ENCODE results near the gene KCNC3.
"Not testable (repeated sequence)": the region's sequence is repeated elsewhere in the genome, so short reads cannot be mapped to it uniquely, and the experiment has no call there.

The KCNC3 gene

DNA sequence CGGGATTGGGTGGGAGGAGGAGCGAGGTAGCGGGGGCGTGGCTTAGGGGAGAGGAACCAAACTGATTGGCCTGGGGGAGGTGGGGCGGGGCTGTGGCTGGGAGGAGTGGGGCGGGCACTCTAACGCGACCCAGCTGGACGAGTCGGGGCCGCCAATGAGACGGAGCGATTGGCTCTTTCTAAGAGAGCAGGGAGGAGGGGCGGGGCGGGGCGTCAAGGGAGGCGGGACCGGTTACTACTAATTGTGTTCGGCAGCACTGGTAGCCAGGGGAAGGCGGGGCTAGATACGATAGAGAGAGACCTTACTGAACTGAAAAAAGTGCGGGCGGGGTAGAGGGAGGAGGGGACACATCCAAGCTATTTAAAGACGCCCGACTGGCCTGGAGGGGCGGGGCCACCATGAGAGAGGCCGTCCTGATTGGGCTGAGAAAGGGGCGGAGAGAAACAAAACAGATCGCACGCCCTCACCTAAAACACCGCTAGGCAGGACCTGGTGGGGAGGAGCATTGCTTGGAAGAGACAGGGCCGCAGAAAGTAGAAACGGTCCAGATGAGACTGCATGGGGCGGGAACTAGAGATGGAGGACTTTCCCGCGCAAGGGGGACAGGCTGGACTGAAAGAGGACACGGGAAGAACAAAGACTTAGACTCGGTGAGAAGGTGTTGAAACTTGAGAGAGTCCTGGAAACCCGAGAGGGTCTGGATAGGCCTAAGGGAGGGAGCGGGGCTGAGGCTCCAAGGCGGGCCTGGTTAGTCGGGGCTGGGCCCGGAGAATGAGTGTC, at the start of gene KCNC3:
KCNC3 (minus strand) TSS at position 232 of the 780 bp plus-strand sequence. CDS start 295 bp downstream, outside the sequence.
- peak; percentile 94 for DNase-seq

DNA sequence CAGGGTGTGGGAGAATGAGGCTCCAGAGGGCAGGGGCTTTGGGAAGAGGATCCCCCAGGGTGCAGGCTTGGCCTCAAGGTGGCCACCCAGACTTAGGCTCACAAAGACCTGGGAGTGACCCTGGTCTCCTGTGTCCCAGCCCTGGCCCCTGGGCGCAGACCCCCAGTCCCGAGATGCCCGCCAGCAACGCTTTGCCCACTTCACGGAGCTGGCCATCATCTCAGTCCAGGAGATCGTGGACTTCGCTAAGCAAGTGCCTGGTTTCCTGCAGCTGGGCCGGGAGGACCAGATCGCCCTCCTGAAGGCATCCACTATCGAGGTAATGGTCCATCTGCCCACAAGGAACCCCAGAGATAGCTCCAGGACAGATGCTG, 49.7 kb upstream of the KCNC3 start:
- DNase-seq = no peak

DNA sequence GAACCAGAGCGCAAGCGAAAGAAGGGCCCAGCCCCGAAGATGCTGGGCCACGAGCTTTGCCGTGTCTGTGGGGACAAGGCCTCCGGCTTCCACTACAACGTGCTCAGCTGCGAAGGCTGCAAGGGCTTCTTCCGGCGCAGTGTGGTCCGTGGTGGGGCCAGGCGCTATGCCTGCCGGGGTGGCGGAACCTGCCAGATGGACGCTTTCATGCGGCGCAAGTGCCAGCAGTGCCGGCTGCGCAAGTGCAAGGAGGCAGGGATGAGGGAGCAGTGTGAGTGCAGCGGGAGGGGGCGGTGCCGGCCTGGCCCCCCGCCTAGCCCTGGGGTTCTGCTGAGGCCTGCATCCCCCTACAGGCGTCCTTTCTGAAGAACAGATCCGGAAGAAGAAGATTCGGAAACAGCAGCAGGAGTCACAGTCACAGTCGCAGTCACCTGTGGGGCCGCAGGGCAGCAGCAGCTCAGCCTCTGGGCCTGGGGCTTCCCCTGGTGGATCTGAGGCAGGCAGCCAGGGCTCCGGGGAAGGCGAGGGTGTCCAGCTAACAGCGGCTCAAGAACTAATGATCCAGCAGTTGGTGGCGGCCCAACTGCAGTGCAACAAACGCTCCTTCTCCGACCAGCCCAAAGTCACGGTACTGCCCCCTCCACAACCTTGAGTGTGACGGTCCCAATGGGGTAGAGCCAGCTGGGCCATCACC, 49.1 kb upstream of the KCNC3 start:
- DNase-seq = no peak

DNA sequence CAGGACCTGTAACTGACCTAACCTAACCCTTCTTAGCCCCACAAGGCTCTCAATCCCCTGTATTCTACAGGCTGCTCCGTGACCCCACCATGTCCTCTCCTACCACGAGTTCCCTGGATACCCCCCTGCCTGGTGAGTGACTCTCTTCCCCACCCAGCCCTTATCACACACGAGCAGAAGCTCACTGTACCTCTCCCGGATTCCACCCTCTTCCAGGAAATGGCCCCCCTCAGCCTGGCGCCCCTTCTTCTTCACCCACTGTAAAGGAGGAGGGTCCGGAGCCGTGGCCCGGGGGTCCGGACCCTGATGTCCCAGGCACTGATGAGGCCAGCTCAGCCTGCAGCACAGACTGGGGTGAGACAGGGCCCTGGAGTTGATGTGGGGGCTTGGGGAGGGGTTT, 48.3 kb upstream of the KCNC3 start:
- no peak for DNase-seq

DNA sequence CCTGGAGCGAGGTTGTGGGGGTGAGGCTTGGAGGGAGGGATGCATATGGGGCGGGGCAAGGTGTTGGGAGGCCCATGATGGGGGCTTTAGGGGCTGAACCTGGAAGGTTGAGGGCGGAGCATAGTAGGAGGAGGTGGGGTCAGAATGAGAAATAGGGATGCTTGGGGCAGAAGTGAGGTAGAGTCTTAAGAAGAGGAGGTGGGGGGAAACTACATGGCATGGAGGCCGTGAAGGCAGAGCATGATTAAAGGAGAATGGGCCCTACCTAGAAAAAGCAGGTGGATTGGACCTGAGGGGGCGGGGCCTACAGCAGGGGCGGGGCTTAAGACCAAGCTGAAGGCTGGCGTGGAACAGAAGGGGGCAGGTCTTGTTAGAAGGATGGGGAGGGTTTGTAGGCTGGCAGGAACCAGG, 47.9 kb upstream of the KCNC3 start:
- DNase-seq = peak; percentile 75

DNA sequence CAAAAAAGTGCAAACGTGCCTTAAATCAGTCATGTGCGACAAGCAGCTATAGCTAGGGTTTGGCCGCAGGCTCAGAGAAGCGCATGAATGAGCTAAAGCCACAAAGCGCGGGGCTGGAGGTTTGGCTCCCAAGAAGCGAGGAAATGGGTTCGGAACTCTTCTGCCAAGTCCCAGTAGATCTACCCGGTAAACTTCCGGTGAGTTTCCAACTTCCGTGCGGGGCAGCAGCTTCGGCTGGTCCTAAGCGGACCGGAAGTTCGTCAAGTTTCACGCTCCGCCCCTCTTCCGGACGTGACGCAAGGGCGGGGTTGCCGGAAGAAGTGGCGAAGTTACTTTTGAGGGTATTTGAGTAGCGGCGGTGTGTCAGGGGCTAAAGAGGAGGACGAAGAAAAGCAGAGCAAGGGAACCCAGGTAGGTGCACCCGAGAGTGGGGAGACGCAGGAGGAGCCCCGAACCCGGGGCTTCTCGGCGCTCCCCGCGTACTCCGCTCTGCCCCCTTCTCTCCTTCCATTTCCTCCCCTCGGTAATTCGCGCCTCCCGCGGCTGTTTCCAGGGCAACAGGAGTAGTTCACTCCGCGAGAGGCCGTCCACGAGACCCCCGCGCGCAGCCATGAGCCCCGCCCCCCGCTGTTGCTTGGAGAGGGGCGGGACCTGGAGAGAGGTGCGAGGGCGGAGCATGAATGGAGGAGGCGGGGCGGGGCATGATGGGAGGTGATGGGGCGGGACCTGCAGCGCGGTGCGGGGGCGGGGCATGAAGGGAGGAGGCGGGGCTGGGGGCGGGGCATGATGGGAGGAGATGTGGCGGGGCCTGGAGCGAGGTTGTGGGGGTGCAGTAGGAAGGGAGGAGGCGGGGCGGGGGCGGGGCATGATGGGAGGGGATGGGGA, 47.2 kb upstream of the KCNC3 start, which contains the start of gene NR1H2:
NR1H2 (plus strand) TSS at position 292 of the 885 bp plus-strand sequence. CDS start 1,149 bp downstream, outside the sequence.
- peak; percentile 97 for DNase-seq

DNA sequence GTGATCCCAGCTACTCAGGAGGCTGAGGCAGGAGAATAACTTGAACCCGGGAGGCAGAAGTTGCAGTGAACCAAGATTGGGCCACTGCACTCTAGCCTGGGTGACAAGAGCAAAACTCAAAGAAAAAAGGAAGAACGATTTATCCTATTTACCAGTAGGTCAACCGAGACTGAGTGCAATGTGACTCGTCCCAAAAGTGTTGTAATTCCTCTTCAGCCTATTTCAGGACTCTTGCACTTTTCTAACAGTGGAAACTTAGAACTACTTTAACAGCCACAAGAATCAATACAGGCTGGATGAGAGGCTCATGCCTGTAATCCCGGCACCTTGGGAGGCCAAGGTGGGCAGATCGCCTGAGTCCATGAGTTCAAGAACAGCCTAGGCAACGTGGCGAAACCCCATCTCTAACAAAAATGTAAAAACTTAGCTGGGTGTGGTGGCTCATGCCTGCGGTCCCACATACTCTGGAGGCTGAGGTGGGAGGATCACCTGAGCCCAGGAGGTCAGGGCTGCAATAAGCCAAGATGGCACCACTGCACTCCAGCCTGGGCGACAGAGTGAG, 42.8 kb upstream of the KCNC3 start:
- no peak for DNase-seq

DNA sequence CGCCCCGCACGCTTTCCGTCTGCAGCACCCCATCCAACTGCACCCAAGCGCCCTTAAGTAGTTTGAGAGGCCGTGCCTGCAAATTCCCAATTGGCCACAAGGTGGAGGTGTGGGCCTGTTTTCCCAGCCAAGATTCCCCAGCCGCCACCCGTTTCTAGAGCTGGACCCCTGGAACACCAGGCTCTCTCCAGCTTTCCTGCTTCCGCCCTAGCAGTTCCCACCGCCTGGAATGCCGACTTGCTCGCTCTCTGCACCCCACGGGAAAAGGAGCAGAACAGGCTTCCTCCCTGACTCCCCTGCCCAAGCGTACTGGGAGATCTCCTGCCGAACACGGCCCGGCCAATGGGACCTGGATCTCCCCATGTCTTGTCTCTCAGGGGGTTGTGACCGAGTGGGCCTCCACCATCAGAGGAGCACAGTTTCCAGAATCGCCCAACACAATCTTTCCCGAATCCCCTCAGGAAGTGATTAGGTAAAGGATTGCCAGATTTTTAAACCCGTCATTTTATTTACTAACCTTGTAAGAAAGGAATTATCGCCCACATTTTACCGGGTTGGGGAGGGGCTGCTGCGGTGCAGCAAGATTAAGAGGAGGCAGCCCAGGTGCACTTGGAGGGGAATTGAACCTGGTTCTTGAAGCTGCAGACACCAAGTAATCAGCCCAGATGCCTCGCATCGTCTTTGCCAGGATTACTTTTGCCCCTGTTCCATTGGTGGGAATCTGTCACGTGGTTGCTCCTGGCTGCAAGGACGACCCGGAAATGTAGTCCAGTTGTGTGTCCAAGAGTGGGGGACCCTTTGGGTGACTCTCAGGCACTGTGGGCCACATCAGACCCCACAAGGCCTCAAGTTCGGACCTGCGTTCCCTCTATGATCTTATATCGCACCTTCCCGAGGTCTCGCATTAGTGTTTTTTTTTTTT, 39.7 kb upstream of the KCNC3 start:
- peak; percentile 83 for DNase-seq

DNA sequence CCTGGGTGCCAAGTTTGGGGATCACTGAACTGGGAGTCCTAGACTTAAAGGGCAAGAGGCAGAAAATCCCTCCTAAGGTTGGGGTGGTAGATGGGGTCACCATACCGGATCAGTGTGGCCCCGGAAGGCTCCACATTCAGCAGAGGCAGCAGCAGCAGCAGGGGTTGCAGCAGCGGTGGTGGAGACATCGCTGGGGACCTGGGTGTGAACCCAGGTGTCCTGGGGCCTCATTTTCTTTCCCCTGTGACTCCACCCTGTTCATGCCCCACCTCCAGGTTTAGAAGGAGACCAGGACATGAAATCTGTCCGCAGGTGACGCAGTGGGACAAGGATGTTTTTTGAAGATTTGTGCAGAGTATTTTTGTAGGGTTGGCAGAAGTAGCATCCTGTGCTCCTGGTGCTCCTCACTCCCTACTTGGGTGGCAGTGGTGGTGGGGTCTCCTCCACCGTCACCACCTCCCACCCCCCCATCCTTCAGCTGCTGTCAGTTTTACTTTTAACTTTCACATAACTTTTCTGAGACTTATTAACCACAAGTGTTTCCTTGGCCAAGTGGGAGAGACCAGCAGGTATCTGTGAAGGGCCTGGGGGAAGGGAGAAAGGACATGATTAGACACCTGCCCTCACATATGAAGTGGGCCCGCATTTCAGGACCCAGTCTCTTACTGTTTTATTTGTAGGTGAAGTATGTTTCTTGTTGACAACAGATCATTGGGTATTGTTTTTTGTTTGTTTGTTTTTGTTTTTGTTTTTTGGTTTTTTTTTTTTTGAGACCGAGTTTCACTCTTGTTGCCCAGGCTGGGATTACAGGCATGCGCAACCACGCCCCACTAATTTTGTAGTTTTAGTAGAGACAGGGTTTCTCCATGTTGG, 36.5 kb upstream of the KCNC3 start, which contains the start of gene NAPSA:
NAPSA (minus strand) TSS at position 206 of the 873 bp plus-strand sequence; CDS start at position 188, 18 bp downstream.
- no peak for DNase-seq

DNA sequence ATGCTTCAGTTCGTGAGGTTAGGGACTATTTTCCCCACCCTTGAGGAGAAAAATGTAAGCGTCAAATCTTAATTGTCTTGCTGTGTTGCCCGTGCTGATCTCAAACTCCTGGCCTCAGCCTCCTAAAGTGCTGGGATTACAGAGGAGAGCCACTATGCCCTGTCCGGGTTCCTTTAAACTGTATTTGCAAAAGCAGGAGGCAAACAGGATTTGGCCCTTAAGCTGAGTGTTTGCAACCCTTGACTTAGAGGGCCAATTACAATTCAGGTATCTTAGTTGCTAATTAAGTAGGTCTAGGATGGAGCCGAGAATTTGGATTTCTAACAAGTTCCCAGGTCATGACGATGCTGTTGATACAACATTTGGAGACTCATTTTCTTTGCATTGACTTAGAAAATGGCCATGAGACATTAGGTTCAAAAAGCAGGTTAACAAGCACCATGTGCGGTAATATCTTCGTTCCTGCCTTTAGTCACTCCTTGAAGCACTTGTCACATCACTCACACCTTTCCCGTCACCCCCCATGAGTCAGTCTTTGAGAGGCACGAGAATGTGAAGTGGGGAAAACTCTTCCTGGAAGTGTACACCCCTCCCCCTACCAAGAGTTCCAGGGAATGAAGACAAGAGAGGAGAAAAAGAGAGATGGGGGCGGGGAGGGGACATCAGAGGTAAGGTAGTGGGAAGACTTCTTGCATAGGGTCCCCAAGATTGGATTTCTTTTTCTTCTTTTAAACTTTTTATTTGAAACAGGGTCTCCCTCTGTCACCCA, 33.7 kb upstream of the KCNC3 start:
- no peak for DNase-seq

DNA sequence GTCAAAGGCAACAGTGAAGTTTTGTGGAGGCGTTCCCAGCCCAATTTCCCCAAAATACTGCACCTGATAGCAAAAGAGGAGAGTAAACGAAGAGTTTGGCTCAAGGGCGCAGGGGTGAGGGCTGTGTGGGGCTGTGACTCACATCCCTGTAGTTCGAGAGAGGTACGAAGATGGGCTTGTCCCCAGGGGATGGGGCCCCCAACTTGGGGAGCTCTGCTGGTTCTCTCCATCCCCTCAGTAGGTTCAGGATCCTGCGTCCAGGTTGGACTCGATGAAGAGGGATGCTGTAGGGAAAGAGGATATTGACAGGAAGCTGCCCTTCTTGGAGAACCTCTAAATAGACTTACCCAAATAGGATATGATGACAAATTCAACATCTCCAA, 32.8 kb upstream of the KCNC3 start:
- no peak for DNase-seq

DNA sequence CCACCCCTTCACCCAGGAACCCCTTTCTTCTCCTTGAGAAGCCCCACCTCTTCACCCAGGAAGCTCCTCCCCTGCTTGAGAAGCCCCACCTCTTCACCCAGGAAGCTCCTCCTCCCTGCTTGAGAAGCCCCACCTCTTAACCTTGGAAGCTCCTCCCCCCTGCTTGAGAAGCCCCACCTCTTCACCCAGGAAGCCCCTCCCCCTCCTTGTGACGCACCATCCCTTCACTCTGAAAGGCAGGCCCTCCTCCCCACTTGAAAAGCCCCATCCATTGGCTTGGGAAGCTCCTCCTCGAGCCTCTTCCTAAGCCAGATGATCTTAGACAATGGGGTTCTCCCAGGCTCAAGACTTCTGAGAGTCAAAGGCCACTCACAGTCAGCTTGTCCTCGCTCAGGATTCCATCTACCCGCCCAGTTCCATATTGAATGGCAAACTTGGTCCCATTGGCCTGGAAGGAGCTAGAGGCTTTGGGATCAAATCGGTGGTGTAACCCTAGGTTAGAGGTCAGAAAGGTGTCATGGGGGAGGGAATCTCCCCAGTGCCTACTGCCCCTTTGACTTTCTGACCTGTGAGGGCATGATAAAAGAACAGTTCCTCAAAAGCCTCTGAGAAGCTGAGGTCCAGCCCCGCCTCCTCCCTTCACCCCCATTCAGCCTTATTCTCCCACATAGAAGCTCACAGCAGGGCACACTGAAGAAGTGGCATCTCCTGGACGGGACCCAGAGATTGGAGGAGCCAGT, 32.3 kb upstream of the KCNC3 start:
- no peak for DNase-seq

DNA sequence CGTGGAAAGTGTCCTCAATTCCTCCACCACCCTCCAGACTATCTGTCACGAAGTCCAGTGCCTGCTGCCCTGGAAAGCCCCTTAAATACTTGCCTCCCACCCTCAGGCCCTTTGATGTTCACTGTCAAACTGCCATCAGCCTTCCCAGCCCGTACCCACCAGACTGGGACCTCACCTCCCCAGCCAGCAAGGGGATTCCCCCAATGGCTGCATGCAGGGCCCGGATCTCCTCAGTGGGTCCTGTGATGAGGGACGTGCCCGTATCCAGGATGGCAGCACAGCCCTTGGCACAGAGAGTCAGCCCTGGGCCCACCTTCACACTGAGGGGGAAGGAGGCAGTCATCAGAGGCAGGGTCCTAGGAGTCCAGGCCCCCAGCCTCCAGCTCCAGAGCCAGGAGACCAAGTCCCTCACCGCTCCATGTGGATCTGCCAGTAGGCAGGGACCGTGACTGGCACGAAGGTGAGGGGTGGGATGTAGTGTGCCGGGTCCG, 30.2 kb upstream of the KCNC3 start:
- DNase-seq = no peak

DNA sequence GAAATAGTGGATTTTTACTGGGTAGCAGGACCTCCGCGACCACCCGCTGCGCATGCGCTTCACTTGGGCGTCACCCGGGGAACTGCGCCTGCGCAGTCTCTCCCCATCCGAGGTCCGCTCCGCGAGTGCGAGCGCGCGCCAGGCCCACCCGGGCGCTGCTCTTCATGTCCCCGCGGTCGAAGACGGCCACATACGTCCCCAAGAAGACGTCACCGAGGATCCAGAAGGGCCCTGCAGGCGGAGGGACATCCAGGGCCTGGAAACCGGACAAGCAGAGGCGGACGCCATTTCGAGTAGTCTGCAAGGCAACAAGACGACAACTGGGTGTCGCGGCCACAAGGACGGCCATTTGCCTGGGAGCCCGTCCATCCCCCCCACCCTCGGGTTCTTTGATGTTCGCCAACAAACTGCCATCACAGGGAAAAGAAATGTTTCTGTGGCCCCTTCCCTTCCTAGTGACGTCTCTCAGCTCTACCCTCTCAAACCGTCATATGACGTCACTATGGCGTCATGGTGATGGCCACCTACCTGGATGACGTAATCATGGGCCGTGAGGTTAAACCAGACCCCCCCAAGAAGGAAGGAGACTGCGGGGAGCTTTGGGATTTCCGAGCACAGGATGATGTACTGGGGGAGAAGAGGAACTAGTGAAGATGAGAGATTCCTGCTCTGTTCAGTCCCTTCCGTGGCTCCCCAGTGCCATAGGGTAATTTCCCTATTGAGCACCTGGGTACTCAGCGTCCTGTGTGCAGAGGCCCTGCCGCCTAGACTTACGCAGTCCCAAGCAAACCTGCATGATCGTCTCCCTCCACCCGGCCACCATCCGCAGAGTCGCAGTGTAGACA, 29.5 kb upstream of the KCNC3 start:
- peak; percentile 87 for DNase-seq

DNA sequence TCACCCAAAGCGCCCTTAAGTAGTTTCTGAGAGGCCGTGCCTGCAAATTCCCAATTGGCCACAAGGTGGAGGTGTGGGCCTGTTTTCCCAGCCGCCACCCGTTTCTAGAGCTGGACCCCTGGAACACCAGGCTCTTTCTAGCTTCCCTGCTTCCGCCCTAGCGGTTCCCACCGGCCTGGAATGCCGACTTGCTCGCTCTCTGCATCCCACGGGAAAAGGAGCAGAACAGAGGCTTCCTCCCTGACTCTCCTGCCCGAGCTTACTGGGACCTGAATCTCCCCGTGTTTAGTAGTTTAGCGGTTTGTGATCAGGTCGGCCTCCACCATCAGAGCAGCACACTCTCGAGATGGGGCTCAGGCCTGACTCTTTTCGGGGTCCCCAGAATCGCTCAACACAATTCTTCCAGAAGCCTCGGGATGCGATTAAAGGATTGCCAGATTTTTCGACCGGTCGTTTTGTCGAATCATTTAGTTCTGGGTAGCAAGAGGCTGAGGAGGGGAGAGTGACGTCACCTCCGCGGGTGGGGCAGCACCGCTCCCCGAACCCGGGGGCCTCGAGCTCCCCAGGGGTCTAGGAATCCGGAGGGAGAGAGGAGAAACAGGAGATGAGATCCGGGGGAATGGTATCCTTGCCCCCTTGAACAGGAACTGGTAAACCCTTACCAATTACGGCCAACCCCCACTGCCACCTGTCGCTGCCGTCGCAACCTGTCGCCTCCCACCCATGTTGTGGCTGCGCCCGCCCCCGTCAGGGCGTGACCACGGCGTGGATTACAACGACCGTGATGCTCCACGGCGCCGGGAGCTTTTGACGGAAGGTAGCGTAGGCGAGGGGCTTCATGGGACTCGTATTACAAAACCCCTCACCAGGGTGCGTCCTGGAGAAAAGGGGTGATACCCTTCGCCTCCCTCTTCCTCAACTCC, 28.3 kb upstream of the KCNC3 start:
- DNase-seq = peak; percentile 93

DNA sequence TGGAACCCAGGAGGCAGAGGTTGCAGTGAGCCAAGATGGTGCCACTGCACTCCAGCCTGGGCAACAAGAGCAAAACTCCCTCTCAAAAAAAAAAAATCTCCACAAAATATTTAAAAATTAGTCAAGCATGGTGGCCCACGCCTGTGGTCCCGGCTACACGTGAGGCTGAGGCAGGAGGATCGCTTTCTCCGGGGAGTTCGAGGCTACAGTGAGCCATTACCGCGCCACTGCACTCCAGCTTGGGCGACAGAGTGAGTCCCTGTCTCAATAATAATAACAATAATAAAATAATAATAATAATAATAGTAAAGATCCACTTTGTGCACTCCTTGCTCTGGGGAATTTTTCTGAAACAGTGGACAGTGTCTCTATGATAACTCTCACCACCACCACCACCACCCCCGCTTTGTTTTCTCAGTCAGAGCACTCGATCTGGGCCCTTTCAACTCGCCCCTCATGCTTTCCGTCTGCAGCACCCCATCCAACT, 27.6 kb upstream of the KCNC3 start:
- DNase-seq = no peak

DNA sequence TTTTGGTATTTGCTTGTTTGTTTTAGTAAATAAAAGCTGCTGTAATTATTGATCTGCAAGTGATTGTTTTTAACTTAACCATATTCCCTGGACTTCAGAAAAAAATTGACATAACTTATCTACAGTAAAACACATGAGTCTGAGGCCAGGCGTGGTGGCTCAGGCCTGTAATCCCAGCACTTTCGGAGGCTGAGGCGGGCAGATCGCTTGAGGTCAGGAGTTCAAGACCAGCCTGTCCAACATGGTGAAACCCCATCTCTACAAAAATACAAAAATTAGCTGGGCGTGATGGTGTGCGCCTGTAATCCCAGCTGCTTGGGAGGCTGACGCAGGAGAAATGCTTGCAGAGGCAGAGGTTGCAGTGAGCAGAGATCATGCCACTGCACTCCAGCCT, 24.3 kb upstream of the KCNC3 start:
- DNase-seq = not testable (repeated sequence)
